HepG2 (cell line): ENCODE data around the gene SOAT1. TPM values are rescaled to one million over a fixed set of nuclear protein-coding genes. Genes with fewer than 3 reads are reported as not detected.

ENCODE experiments used
- AHR ChIP-seq: IDR thresholded peaks from 2 replicates; pipeline ENCODE4 v1.6.1; 2018; ENCODE audit warnings: missing genetic modification reagents, missing compliant biosample characterization
- ARHGAP35 ChIP-seq: sonication (generic); formaldehyde crosslinking; IDR thresholded peaks from 2 replicates; pipeline ENCODE4 v1.9.0; 2022; ENCODE audit warnings: mild to moderate bottlenecking, inconsistent platforms, moderate library complexity, missing genetic modification reagents, borderline replicate concordance
- CEBPG ChIP-seq: IDR thresholded peaks from 2 replicates; pipeline ENCODE4 v1.6.1; 2016
- FIP1L1 ChIP-seq: fragments of 200-400 bp; formaldehyde crosslinking; IDR thresholded peaks from 2 replicates; pipeline ENCODE4 v1.6.1; 2018; ENCODE audit warnings: low read depth, mild to moderate bottlenecking, low read length, moderate library complexity, borderline replicate concordance; ENCODE audit not compliant: insufficient read depth
- JUN ChIP-seq: sonication (generic); formaldehyde crosslinking; IDR thresholded peaks from 2 replicates; pipeline ENCODE4 v1.4.0; 2020; ENCODE audit warnings: mild to moderate bottlenecking, missing genetic modification reagents
- MEF2D ChIP-seq: sonication (generic); formaldehyde crosslinking; IDR thresholded peaks from 2 replicates; pipeline ENCODE4 v1.5.1; 2020; ENCODE audit warnings: mild to moderate bottlenecking, missing genetic modification reagents
- SMYD3 ChIP-seq: sonication (generic); formaldehyde crosslinking; IDR thresholded peaks from 2 replicates; pipeline ENCODE4 v1.8.1; 2023; ENCODE audit warnings: mild to moderate bottlenecking, missing genetic modification reagents
- ZBTB42 ChIP-seq: sonication (generic); formaldehyde crosslinking; IDR thresholded peaks from 2 replicates; pipeline ENCODE4 v1.5.0; 2020; ENCODE audit warnings: mild to moderate bottlenecking, missing genetic modification reagents
- ZBTB49 ChIP-seq: sonication (generic); formaldehyde crosslinking; IDR thresholded peaks from 2 replicates; pipeline ENCODE4 v1.4.0; 2020; ENCODE audit warnings: missing genetic modification reagents, borderline replicate concordance
- ZFP82 ChIP-seq: sonication (generic); formaldehyde crosslinking; IDR thresholded peaks from 2 replicates; pipeline ENCODE4 v1.5.1; 2020; ENCODE audit warnings: mild to moderate bottlenecking, missing genetic modification reagents, borderline replicate concordance
- ZNF572 ChIP-seq: sonication (generic); formaldehyde crosslinking; IDR thresholded peaks from 2 replicates; pipeline ENCODE4 v1.5.1; 2020; ENCODE audit warnings: mild to moderate bottlenecking, missing genetic modification reagents
- ZNF687 ChIP-seq: sonication (generic); formaldehyde crosslinking; IDR thresholded peaks from 2 replicates; pipeline ENCODE4 v1.5.1; 2020; ENCODE audit warnings: mild to moderate bottlenecking, missing genetic modification reagents, moderate library complexity
- polyA plus RNA-seq, 8 experiments: library from polyadenylated mRNA; depleted of rRNA in 3 of 8; stranded (reverse) in 7 of 8; unstranded in 1 of 8; fragments of >200 nt; fragmentation: Illumina TruSeq in 4 of 8; extraction: Trizol in 4 of 8; gene quantifications; 2 replicates each; pipeline versions ENCODE4 v1.2.1 to v1.2.3, GENCODE V29; 2011 to 2016; ENCODE audit warnings: low read depth in 4 of 8, missing spikeins in 1 of 8, mixed read lengths in 1 of 8; ENCODE audit not compliant: insufficient read depth in 1 of 8
- total RNA-seq, 5 experiments: library from RNA; depleted of rRNA; stranded (reverse); fragments of >200 nt; fragmentation: Illumina TruSeq; extraction: Trizol; gene quantifications; 2 replicates each; pipeline ENCODE4 v1.2.3, GENCODE V29; 2016; ENCODE audit warnings: low read depth in 1 of 5
- TF ChIP-seq, protein P1 (sequence below): sonication (generic); formaldehyde crosslinking; IDR thresholded peaks from 2 replicates; pipeline ENCODE4 v1.4.0; 2020; ENCODE audit warnings: mild to moderate bottlenecking, missing genetic modification reagents
- TF ChIP-seq, protein P2 (sequence below): sonication (generic); formaldehyde crosslinking; IDR thresholded peaks from 2 replicates; pipeline ENCODE4 v1.4.0; 2020; ENCODE audit warnings: low read depth, missing genetic modification reagents

Gene SOAT1
- total and polyA plus RNA-seq, 2 of the 13 experiments (the other 11 are each of a cell fraction or from before 2014, with no cell fraction given) = 22.3 to 52.0 TPM

DNA sequence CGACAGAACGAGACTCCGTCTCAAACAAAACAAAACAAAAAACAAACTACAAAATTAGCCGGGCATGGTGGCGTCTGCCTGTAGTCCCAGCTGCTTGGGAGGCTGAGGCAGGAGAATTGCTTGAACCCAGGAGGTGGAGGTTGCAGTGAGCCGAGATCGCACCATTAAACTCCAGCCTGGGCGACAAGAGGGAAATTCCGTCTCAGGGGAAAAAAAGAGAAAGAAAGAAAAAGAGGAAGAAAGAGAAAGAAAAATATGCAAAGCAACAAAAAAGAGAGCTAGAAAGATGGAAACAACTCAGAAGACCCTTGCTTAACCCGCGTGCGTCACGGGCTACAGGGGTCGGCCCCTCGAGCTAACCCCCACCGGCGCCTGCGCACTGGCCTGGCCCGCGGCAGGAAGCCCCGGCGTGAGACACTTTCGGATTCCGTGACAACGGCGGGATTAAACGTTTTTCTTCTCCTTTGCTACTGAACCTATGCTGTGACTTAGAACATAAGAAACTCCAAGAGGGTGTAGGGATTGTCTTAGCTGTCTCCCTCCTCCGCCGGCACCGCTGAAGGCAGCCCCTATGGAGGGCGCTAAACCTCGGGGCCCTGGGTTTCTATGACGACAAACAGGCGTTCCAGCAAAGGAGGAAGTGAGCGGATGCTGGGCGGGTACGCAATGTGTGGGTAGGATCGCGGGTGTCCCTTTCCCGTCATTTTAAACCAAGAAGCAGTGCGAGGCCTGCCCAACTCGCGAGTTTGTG is 71.9 kb downstream of the SOAT1 start, which contains the start of gene AXDND1 (continued):
- TF ChIP-seq, protein P1, sequence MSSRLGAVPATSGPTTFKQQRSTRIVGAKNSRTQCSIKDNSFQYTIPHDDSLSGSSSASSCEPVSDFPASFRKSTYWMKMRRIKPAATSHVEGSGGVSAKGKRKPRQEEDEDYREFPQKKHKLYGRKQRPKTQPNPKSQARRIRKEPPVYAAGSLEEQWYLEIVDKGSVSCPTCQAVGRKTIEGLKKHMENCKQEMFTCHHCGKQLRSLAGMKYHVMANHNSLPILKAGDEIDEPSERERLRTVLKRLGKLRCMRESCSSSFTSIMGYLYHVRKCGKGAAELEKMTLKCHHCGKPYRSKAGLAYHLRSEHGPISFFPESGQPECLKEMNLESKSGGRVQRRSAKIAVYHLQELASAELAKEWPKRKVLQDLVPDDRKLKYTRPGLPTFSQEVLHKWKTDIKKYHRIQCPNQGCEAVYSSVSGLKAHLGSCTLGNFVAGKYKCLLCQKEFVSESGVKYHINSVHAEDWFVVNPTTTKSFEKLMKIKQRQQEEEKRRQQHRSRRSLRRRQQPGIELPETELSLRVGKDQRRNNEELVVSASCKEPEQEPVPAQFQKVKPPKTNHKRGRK (CRISPR knock-in tag) = peak; percentile 85; the same call in 1 of the 2 replicates
- TF ChIP-seq ARHGAP35 (CRISPR knock-in tag) (0 out of 2 replicates have a peak, but pooled peaks have one; percentile 8), MEF2D (CRISPR knock-in tag) (peak; percentile 66; the same call in 1 of the 2 replicates), ZBTB42 (0 out of 2 replicates have a peak, but pooled peaks have one; percentile 33), SMYD3 (CRISPR knock-in tag) (peak; percentile 79; the same call in 1 of the 2 replicates), ZFP82 (no peak; the same call in 1 of the 2 replicates), ZNF572 (no peak), CEBPG (CRISPR knock-in tag) (peak; percentile 88), AHR (CRISPR knock-in tag) (peak; percentile 44; the same call in 1 of the 2 replicates), ZBTB49 (CRISPR knock-in tag) (no peak), ZNF687 (CRISPR knock-in tag) (peak; percentile 90), FIP1L1 (no peak), JUN (no peak)
- TF ChIP-seq, protein P2, sequence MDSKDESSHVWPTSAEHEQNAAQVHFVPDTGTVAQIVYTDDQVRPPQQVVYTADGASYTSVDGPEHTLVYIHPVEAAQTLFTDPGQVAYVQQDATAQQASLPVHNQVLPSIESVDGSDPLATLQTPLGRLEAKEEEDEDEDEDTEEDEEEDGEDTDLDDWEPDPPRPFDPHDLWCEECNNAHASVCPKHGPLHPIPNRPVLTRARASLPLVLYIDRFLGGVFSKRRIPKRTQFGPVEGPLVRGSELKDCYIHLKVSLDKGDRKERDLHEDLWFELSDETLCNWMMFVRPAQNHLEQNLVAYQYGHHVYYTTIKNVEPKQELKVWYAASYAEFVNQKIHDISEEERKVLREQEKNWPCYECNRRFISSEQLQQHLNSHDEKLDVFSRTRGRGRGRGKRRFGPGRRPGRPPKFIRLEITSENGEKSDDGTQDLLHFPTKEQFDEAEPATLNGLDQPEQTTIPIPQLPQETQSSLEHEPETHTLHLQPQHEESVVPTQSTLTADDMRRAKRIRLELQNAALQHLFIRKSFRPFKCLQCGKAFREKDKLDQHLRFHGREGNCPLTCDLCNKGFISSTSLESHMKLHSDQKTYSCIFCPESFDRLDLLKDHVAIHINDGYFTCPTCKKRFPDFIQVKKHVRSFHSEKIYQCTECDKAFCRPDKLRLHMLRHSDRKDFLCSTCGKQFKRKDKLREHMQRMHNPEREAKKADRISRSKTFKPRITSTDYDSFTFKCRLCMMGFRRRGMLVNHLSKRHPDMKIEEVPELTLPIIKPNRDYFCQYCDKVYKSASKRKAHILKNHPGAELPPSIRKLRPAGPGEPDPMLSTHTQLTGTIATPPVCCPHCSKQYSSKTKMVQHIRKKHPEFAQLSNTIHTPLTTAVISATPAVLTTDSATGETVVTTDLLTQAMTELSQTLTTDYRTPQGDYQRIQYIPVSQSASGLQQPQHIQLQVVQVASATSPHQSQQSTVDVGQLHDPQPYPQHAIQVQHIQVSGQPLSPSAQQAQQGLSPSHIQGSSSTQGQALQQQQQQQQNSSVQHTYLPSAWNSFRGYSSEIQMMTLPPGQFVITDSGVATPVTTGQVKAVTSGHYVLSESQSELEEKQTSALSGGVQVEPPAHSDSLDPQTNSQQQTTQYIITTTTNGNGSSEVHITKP (CRISPR knock-in tag) = 0 out of 2 replicates have a peak, but pooled peaks have one; percentile 49
